ENCODE data around the gene HSD17B13.

DNA sequence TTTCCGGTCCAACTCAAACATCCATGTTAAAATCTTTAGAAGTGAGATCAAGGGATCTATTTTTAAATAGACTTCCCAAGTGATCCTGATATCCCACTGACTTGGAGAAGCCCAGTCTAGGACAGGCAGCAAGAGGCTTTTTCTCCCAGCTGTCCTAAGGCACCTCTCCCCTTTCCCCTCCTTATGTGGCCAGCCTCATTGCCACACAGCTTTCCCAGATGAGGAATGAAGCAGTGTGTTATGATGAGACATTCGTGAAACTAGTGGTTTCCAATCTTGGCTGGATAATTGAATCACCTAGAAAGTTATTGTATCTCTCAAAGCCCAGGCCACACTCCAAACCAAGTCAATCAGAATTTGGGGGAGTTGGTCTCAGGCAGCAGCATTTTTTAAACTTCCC is 16.8 kb upstream of the HSD17B13 start:
- TF ChIP-seq POLR2A (IDR thresholded peaks at IDR 0.05) = no peak
- TF ChIP-seq, protein P1, sequence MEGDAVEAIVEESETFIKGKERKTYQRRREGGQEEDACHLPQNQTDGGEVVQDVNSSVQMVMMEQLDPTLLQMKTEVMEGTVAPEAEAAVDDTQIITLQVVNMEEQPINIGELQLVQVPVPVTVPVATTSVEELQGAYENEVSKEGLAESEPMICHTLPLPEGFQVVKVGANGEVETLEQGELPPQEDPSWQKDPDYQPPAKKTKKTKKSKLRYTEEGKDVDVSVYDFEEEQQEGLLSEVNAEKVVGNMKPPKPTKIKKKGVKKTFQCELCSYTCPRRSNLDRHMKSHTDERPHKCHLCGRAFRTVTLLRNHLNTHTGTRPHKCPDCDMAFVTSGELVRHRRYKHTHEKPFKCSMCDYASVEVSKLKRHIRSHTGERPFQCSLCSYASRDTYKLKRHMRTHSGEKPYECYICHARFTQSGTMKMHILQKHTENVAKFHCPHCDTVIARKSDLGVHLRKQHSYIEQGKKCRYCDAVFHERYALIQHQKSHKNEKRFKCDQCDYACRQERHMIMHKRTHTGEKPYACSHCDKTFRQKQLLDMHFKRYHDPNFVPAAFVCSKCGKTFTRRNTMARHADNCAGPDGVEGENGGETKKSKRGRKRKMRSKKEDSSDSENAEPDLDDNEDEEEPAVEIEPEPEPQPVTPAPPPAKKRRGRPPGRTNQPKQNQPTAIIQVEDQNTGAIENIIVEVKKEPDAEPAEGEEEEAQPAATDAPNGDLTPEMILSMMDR (IDR thresholded peaks at IDR 0.05) = no peak
- no peak for TF ChIP-seq POLR2AphosphoS5 (IDR thresholded peaks at IDR 0.05)

All from suprapubic skin (tissue), 4 donors.